Measurements from ENCODE around the gene GNPDA2.

The GNPDA2 gene

GRCh38 chr4:44678094-44679041, 48.0 kb downstream of the GNPDA2 start, which contains the start of gene GUF1:
Gene GUF1, plus strand, starts transcription at chr4:44678420. Its CDS starts 203 bp downstream, at chr4:44678623.
- DNase-seq: peak; percentile 85 to 87

DNA sequence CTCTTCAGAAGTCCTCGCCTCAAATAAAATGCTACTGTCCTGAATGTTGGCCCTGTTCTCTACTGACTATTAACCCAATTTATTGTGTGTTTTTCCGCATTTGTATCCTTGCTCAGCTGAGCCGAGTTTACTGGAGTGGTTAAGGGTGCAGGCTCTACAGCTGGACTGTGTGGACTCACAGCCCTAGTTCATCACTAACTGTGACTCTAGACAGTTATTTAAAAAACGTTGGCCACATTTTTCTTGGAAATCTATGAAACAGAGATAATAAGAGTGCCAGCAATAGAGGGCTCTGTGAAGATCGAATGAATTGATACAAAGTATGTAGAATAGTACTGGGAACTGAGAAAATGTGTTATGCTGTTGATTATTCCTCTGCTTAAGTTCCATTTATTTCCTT, 51.0 kb downstream of the GNPDA2 start:
- DNase-seq: no peak

GRCh38 chr4:44674471-44674870, 51.9 kb downstream of the GNPDA2 start:
- DNase-seq: no peak

- DNase-seq: no peak
Observed at GRCh38 chr4:44671636-44672035, 54.7 kb downstream of the GNPDA2 start.

DNA sequence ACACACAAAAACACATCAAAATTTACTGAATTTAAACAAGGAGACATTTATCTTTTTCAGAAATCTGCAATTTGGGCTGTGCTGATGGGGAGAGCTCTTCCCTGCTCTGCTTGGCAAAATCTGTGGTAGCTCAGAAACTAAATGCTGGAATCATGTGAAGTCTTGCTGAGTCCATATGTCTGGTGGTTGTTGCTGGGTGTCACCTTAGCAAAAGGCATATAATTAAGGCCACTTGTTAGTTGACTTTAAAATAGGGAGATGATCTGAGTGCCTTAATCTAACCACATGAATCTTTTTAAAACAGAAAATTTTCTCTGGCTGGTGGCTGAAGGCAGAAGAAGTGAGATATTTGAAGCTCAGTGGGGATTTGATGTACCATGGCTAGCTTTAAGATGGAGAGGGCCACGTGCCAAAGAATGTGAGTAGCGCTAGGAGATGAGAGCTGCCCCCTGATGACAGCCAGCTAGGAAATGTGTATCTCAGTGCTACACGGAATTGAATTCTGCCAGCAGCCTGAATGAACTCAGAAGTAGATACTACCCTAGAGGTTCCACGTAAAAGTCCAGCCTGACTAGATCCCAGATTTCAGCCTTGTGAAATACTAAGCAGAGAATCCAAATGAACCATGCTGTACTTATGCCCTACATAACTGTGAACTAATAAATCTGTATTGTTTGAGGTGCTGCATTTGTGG, 55.7 kb downstream of the GNPDA2 start:
- DNase-seq: no peak

DNA sequence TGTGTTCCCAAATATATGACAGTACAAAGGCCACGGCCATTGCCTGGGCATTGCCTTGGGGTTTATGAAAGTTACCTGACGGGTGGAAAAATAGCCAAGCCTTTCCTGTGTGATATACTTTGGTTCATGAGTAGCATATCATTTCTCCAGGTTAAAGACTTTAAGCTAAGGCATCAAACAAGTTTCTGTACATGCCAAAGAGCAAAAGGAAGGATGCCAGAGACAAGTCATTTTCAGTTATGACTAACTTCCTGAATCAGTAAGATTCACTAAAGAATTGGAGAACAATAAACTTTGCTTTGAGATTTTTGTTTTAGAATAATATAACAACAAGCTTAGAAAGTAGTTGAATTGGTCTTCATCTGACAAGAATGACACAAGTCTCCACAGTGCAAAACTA, 57.8 kb downstream of the GNPDA2 start:
- DNase-seq: no peak

DNA sequence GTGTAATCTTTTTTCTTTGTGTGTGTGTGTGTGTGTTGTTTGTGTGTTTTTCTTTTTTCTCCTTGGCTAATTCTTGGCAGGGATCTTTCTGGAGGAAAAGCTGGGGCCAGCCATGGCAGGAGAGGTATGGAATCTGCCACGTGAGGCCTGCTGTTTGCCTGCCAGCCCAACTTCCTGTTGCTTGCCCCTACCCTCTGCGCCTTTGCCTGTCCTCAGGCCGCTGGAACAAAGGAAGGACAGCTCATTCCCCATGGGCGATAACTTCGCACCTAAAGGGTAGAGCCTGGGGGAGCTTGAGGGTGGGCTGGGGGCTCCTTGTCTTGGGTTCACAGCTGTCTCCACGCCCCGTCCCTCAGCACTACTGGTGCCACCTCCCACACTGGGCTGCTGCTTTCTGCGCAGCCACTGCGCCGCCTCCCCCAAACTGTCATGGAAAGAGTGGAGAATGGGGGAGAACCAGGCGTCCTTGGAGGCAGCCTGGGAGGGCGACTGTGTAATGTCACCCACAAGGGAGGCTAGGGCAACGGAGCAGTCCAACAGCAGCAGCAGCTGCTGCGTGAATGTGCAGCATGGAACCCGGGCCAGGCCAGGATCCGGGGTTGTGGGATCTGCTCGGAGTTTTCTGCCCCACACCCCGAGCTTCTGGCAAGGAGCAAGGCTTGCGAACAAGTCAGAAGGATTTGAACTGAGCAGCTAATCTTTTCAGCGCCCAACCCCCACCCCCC, 62.7 kb downstream of the GNPDA2 start:
- DNase-seq: no peak

GRCh38 chr4:44662623-44663005, 63.7 kb downstream of the GNPDA2 start:
- DNase-seq: no peak

DNA sequence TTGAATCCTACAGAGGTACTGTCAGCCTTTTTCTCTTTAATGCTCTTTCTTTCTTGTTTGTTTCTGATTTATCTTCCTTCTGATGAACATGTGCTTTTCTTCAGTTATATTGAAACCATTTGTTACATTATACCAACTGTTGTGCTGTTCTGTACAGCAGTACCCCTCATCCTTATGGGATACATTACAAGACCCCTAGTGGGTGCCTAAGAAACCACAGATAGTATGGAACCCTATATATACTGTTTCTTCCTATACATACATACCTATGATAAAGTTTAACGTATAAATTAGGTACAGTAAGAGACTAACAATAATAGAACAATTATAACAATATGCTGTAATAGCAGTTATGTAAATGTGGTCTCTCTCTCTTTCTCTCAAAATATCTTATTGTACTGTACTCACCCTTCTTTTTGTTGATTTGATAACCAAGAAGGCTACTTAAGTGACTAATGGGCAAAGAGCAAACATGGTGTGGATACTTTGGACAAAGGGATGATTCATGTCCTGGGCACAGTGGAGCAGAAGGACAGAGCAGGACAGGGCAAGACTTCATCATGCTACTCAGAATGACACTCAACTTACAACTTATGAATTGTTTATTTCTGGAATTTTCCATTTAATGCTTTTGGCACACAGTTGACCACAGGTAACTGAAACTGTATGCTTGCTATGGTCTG, 64.3 kb downstream of the GNPDA2 start:
- DNase-seq: no peak

DNA sequence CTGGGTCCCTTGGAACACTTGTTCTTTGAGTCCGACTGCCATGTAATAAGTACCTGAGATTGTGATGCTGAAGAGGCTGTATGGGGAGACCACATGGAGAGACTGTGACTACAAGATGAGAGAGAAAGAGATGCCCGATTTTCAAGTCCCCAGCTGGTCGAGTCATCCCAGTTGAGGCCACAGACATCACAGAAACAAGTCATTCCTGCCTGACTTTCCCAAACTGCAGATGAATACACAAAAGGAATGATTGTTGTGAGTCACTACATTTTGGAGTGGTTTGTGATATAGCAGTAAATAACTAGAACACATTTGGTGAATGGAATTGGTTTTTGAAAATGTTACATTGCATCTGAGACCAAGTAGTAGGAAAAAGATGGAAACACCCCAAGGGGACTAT, 66.0 kb downstream of the GNPDA2 start:
- no peak for DNase-seq

GRCh38 chr4:44652002-44652401, 74.4 kb downstream of the GNPDA2 start:
- no peak for DNase-seq
